Colonic mucosa (tissue), 4 donors: Measurements from ENCODE around the gene ZFP36L2. TPM values are rescaled to one million over a fixed set of nuclear protein-coding genes. Genes with fewer than 3 reads are reported as not detected.

Experiments used
- DNase-seq: peaks from one replicate; pipeline ENCODE4 v3.0.0-alpha.2; 2020
- H3K27ac ChIP-seq: fragments of 200-600 bp; one replicate; pipeline ENCODE4 v1.8.0; 2021
- H3K27me3 ChIP-seq: fragments of 200-600 bp; one replicate; pipeline ENCODE4 v1.8.0; 2021
- H3K36me3 ChIP-seq: fragments of 200-600 bp; one replicate; pipeline ENCODE4 v1.8.0; 2021
- H3K4me1 ChIP-seq: fragments of 200-600 bp; one replicate; pipeline ENCODE4 v1.8.0; 2021; ENCODE audit warnings: mild to moderate bottlenecking
- H3K4me3 ChIP-seq: fragments of 200-600 bp; one replicate; pipeline ENCODE4 v1.8.0; 2021
- H3K9ac ChIP-seq, 2 donors: one replicate each; pipeline ENCODE4 v1.7.0; 2013; ENCODE audit warnings: control low read depth in 2 of 2, low read depth in 2 of 2, low read length in 2 of 2
- H3K9me3 ChIP-seq: fragments of 200-600 bp; one replicate; pipeline ENCODE4 v1.8.0; 2021
- CTCF ChIP-seq: fragments of 200-600 bp; IDR thresholded peaks from one replicate; pipeline ENCODE4 v1.8.0; 2022; ENCODE audit warnings: antibody characterized with exemption, mild to moderate bottlenecking
- intact Hi-C: fragments of 100-400 bp; cut with DNase I; formaldehyde crosslinking; loops from one replicate; pipeline ENCODE4 v1.14.1; 2022
- total RNA-seq, 2 donors: library from RNA; stranded (reverse); fragmentation: NEBNext Ultra II Directional in 1 of 2; extraction: Animal tissue kit (Norgen Biotek cat#: 25700) in 1 of 2; gene quantifications; one replicate each; pipeline ENCODE4 v1.2.1, GENCODE V29; 2021
- donor health status: healthy.
- donor health status: DM: no; HTN: no; CAD: no.
- donor health status: DM: no; HTN: no; CAD: no.

The ZFP36L2 gene
- total RNA-seq, 2 donors from 2014 or later: 166 to 205 TPM

GRCh38 chr2:43266711-43267111 lies 40.3 kb upstream of the ZFP36L2 start:
- Histone ChIP-seq H3K4me3 (no peak overlapping the region), H3K27me3 (no peaks in the 10 kb centered on the region), H3K36me3 (no peaks in the 10 kb centered on the region), H3K9me3 (no peaks in the 10 kb centered on the region), H3K27ac (no peak overlapping the region), H3K4me1 (no peaks in the 10 kb centered on the region), H3K9ac (no peak overlapping the region)
- no peak for DNase-seq
- intact Hi-C loops: no loop called here
- no peak for TF ChIP-seq CTCF

GRCh38 chr2:43265421-43265820 lies 39.0 kb upstream of the ZFP36L2 start:
- no peak for TF ChIP-seq CTCF
- Histone ChIP-seq H3K27ac (peak overlapping the region; percentile 44), H3K9me3 (no peaks in the 10 kb centered on the region), H3K4me3 (no peak overlapping the region), H3K36me3 (no peaks in the 10 kb centered on the region), H3K4me1 (no peaks in the 10 kb centered on the region), H3K9ac (peak overlapping the region in 1 of 2 donors; percentile 38), H3K27me3 (no peaks in the 10 kb centered on the region)
- no peak for DNase-seq
- intact Hi-C loops: no loop called here

- peak overlapping the region; percentile 44 for H3K27ac ChIP-seq
Measured at GRCh38 chr2:43265001-43265400, 38.6 kb upstream of the ZFP36L2 start.

GRCh38 chr2:43262951-43263350 lies 36.5 kb upstream of the ZFP36L2 start:
- Histone ChIP-seq H3K27ac (no peak overlapping the region), H3K27me3 (no peaks in the 10 kb centered on the region), H3K4me1 (no peaks in the 10 kb centered on the region), H3K9ac (no peak overlapping the region), H3K36me3 (no peaks in the 10 kb centered on the region), H3K9me3 (no peaks in the 10 kb centered on the region), H3K4me3 (no peak overlapping the region)
- intact Hi-C loops: no loop called here
- no peak for TF ChIP-seq CTCF
- no peak for DNase-seq

More at GRCh38 chr2:43265001-43265400, 38.6 kb upstream of the ZFP36L2 start:
- no peaks in the 10 kb centered on the region for H3K4me1 ChIP-seq
- H3K27me3 ChIP-seq: no peaks in the 10 kb centered on the region
- no peak for DNase-seq
- H3K4me3 ChIP-seq: no peak overlapping the region
- no peaks in the 10 kb centered on the region for H3K9me3 ChIP-seq
- intact Hi-C loops: no loop called here
- no peak for TF ChIP-seq CTCF
- no peaks in the 10 kb centered on the region for H3K36me3 ChIP-seq
- H3K9ac ChIP-seq: peak overlapping the region in 1 of 2 donors; percentile 38

GRCh38 chr2:43262239-43262638 lies 35.8 kb upstream of the ZFP36L2 start:
- H3K27ac ChIP-seq: no peak overlapping the region
- no peak for DNase-seq
- H3K9me3 ChIP-seq: no peaks in the 10 kb centered on the region
- intact Hi-C loops: no loop called here
- H3K4me1 ChIP-seq: no peaks in the 10 kb centered on the region
- no peaks in the 10 kb centered on the region for H3K27me3 ChIP-seq
- no peak overlapping the region for H3K4me3 ChIP-seq
- TF ChIP-seq CTCF: no peak
- H3K36me3 ChIP-seq: no peaks in the 10 kb centered on the region
- H3K9ac ChIP-seq: no peak overlapping the region

- no peak for TF ChIP-seq CTCF
- Histone ChIP-seq H3K9me3 (no peaks in the 10 kb centered on the region), H3K27ac (no peak overlapping the region), H3K36me3 (no peaks in the 10 kb centered on the region), H3K9ac (no peak overlapping the region), H3K4me1 (no peaks in the 10 kb centered on the region), H3K4me3 (no peak overlapping the region), H3K27me3 (no peaks in the 10 kb centered on the region)
- no peak for DNase-seq
- intact Hi-C loops: no loop called here
Measured at GRCh38 chr2:43259512-43259911, 33.1 kb upstream of the ZFP36L2 start.
